HG02885 (cell line): ENCODE data around the gene UPK1B.
"Not testable (repeated sequence)": the region's sequence is repeated elsewhere in the genome, so short reads cannot be mapped to it uniquely, and the experiment has no call there.

Source experiments
- ATAC-seq: cut with Tn5 transposase; IDR thresholded peaks from one replicate; pipeline ENCODE4 v1.9.1; 2021; ENCODE audit warnings: mild to moderate bottlenecking; ENCODE audit not compliant: unreplicated experiment, poor library complexity

Gene UPK1B

DNA sequence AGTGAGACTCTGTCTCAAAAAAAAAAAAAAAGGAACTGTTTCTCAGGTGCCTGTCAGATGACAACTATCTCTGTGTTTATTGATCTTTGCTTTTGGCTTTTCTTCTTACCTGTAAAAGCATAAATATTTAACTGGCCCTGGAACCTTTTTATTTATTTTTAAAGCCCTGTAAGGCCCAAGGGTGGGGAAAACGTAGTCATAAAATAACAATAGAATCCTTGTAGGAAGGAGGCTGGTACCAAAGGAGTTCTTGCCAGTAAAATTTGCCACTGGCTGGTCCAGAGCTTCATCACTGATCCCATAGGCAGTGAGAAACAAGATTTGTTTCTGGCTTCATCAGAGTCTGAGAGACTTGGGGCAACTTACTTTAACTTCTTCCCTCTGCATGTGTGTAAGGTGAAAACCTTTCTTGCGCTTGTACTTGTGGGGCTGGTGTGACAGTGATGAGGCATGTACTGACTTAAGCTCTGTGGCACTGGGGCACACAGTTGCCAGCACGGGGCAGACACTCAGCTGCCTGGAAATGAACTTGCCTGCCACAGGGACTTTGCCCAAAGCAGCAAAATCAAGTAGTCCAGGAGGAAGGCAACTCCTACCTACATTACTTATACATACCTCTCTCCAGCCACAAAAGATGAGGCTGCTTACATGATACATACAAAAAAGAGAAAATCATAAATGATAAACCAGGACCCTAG is 47.7 kb downstream of the UPK1B start:
- ATAC-seq: no peak

GRCh38 chr3:119221779-119222320 is 48.5 kb downstream of the UPK1B start:
- no peak for ATAC-seq

DNA sequence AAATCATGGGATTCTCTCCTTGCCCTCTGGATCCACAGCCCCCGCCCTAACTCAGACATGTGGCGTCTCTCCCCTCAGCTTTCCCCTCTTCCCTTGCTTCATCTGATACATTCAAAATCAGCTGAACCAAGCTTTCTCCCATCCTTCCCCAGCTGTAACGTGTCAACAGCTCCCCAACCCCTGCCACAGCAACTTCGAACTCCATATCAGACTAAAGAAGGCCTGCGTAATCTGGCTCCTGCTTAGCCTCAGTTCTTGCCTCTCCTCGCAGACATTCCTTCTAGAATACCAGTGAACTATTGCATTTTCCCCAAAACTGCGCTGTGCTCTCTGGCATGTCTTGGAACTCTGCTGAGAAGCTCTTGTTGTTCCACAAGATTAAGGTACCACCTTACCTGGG is 49.0 kb downstream of the UPK1B start:
- no peak for ATAC-seq

DNA sequence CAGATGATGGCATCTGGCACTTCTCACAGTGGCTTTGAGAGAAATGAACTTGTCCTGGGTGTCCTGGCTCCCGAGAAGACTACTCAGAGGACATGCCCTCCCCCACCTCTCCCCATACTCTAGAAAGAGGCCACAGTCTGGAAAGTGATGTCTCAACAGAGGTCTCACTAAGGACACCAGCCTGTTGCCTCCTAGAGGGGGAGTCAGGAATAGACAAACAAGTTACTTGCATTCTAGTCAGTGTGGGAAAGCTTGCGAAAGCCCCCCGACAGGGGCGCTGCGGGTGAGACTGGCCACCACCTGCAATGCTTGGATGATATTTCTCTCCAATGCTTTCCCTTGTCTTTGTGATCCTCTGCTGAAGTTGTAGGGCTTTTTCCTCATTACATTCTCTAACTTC is 50.1 kb downstream of the UPK1B start:
- no peak for ATAC-seq

- no peak for ATAC-seq
These were observed 51.7 kb downstream of the UPK1B start for GRCh38 chr3:119225121-119225520.

- no peak for ATAC-seq
These were observed 53.9 kb downstream of the UPK1B start for GRCh38 chr3:119227070-119227850.

DNA sequence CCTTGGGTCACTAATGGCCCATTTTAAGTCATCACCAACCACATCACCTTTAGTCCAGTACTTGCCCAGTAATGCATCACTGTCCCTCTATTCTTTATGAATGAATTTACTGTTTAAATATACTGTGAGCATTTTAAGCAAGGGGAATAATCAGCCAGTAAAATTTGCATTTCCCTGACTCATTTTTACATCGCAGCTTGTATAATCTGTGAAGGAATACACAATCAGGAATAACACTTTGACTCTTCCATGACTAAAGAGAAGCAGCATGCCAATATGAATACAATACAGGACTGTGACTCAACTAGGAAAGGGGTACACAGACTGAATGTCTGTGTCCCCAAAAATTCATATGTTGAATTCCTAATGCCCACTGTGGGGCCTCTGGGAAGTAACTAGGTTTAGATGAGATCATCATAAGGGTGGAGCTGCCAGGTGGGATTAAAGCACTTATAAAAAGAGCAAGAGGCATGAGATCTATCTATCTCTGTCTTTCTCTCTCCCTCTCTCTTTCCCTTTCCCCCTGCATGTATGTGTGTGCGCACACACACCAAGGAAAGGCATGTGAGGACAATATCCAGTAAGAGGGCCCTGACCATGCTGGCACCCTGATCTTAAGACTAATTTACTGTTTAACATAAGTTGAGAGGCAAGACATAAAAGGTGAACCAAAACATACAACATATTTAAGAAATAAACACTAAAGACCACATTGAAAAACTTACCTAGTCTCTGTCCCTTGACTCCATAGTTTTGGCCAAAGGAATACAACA is 55.2 kb downstream of the UPK1B start:
- ATAC-seq: no peak

- ATAC-seq: no peak
These were observed 55.8 kb downstream of the UPK1B start for GRCh38 chr3:119229190-119229589.

- no peak for ATAC-seq
These were observed 56.7 kb downstream of the UPK1B start for GRCh38 chr3:119230071-119230470.

GRCh38 chr3:119230745-119231144 is 57.3 kb downstream of the UPK1B start:
- ATAC-seq: no peak

GRCh38 chr3:119234610-119235009 is 61.2 kb downstream of the UPK1B start:
- no peak for ATAC-seq

DNA sequence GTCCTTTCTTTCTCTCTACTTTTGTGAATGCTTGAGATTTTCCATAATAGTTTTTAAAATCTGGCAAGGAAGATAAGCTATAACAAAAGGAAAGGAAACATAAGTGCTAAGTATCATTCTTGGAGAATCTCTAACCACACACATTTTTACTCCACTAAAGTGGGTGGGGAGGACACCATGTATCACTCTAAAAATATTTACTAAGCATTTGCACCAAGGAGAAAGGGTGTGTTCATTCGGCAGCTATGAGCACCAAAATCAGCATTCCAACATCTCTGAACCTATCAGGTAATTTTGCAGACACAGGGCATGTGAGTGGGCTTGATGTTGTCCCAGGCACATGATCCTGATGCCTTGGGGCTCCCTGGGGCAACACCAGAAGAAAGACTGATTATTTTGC is 61.8 kb downstream of the UPK1B start:
- ATAC-seq: no peak

- ATAC-seq: no peak
These were observed 63.4 kb downstream of the UPK1B start for GRCh38 chr3:119236756-119237155.

- ATAC-seq: no peak
These were observed 63.9 kb downstream of the UPK1B start for GRCh38 chr3:119237299-119237698.

- no peak for ATAC-seq
These were observed 65.0 kb downstream of the UPK1B start for GRCh38 chr3:119238363-119238762.

DNA sequence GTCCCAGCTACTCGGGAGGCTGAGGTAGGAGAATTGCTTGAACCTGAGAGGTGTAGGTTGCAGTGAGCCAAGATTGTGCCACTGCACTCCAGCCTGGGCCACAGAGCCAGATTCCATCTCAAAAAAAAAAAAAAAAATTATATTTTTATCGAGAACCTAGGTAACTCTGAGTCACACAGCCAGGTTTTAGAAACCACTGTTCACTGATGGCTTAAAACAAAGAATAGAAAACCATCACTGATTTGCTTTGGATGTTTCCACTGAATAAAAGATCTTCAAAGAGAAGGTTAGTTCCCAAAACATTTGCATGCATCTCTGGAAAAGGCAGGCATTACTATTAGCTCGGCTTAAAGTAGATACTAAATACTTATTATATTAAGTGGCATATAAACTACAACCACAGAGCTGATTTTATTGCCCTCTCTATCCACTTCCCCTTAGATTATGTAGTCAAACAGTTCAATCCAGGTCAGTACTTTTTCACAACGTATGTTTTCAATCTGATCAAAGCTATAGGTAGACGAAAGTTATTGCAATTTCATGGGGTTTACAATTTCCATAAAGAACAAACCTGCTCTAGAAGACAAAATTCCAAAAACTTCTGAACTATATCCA is 65.9 kb downstream of the UPK1B start:
- no peak for ATAC-seq

DNA sequence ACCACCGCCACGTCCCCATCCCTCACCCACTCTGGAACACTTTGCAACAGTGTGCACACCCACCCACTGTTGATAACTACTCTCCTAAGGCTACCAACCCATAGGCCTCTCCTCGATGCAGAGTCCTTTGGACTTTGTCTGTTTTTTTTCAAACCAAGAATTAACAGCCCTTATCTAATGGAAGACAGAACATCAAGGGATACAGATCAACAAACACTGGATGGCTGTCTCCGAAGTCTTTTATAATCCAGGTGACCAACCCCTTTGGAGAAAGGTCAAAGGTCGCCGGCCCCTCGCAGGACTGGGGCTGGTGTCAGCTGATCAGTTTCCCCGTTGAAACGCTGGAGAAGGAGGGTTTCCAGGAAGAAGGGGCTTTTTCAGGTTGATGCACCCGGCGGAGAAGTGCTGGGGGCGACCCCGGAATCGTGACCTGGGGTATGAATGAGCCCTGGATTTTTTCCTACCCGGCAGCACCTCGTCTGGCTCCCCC is 66.7 kb downstream of the UPK1B start:
- ATAC-seq: peak; percentile 11

GRCh38 chr3:119240591-119241434 is 67.4 kb downstream of the UPK1B start, which contains the start of gene B4GALT4:
TSS of gene B4GALT4 (minus strand) at chr3:119240878. CDS start at chr3:119230099, 10,779 bp downstream.
- peak; percentile 88 for ATAC-seq

GRCh38 chr3:119242387-119243057 is 69.1 kb downstream of the UPK1B start:
- ATAC-seq: not testable (repeated sequence)
